Ovary (tissue), 3 donors: ENCODE data around the gene ADARB2.

ENCODE experiments used
- EP300 ChIP-seq: sonication (generic); formaldehyde crosslinking; IDR thresholded peaks from one replicate; pipeline ENCODE4 v1.6.1; 2017; ENCODE audit warnings: antibody characterized with exemption
- TF ChIP-seq, protein P1 (sequence below), 3 donors: fragments of 450-650 bp in 2 of 3; fragments of 200-600 bp in 1 of 3; IDR thresholded peaks; one replicate each; pipeline versions ENCODE4 v1.5.1 to v1.8.0; 2016 to 2022; ENCODE audit warnings: antibody characterized with exemption in 3 of 3, mild to moderate bottlenecking in 1 of 3
- donor health status: DM: no; HTN: no; CAD: no.

DNA sequence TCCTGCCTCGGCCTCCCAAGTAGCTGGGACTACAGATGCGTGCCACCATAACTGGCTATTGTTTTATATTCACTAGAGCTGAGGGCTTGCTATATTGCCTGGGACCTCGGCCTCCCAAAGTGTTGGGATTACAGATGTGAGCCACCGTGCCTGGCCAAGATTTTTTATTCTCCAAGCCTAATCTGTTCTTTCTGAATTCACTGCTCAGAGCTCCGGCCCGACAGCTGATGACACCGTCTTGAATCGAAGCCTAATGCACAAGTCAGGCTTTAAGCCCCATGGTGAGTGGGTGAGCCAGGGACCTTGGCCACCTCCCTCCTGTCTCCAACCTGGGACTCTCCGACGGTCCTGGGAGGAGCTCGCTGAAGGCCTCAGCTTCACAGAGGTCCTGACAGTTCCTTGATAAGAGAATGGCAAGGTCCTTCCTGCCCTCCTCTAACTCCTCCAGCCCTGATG is 342.3 kb downstream of the ADARB2 start:
- TF ChIP-seq, protein P1, sequence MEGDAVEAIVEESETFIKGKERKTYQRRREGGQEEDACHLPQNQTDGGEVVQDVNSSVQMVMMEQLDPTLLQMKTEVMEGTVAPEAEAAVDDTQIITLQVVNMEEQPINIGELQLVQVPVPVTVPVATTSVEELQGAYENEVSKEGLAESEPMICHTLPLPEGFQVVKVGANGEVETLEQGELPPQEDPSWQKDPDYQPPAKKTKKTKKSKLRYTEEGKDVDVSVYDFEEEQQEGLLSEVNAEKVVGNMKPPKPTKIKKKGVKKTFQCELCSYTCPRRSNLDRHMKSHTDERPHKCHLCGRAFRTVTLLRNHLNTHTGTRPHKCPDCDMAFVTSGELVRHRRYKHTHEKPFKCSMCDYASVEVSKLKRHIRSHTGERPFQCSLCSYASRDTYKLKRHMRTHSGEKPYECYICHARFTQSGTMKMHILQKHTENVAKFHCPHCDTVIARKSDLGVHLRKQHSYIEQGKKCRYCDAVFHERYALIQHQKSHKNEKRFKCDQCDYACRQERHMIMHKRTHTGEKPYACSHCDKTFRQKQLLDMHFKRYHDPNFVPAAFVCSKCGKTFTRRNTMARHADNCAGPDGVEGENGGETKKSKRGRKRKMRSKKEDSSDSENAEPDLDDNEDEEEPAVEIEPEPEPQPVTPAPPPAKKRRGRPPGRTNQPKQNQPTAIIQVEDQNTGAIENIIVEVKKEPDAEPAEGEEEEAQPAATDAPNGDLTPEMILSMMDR (IDR thresholded peaks at IDR 0.05), result no peak
- TF ChIP-seq EP300, result no peak
